ENCODE results near the gene TIMM9.

TIMM9 gene

DNA sequence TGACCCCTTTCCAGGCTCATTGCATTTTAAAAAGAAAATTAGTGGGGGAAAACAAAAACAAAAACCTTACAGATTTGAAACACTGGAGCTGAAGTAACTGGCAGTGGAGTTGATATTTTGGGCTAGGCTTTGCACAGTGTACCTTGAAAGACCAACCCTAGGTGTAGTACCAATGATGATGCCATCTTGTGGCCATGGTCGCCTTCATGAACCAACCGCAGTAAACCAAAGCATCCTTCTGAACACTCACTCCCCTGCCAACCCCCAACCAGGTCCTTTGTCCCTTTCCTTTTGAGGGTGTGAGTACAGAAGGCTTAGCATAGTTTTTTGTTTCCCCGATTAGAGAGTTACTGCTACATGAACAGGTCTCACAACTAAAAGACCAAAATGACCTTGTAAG lies 25.7 kb downstream of the TIMM9 start:
- Histone ChIP-seq H3K9me2 (replicated peaks; ENCODE audit: low read depth, low read length) (no peaks in the 10 kb centered on the region), H3F3A (ENCODE audit: low read depth) (no peaks in the 10 kb centered on the region), H3K9me3 (ENCODE audit: insufficient read depth, low read depth, low read length) (no peaks in the 10 kb centered on the region), H4K20me1 (ENCODE audit: insufficient read depth, low read length, poor library complexity, severe bottlenecking) (no peaks in the 10 kb centered on the region), H3K27me3 (ENCODE audit: insufficient read depth, low read length, poor library complexity, severe bottlenecking) (no peaks in the 10 kb centered on the region), H3K4me1 (ENCODE audit: insufficient read depth, low read length, poor library complexity, severe bottlenecking) (no peaks in the 10 kb centered on the region), H3K9ac (ENCODE audit: low read depth, low read length, poor library complexity, severe bottlenecking) (no peak overlapping the region), H3K36me3 (ENCODE audit: insufficient read depth, low read length) (no peaks in the 10 kb centered on the region), H2AFZ (ENCODE audit: low read length) (no peak overlapping the region), H3K79me2 (ENCODE audit: insufficient read depth, low read length) (no peaks in the 10 kb centered on the region), H3K4me3 (ENCODE audit: low read length, poor library complexity, severe bottlenecking) (no peak overlapping the region), H3K4me2 (ENCODE audit: low read depth, low read length, poor library complexity, severe bottlenecking) (no peak overlapping the region)
- no peak for TF ChIP-seq EZH2phosphoT487 (IDR thresholded peaks at IDR 0.05; ENCODE audit: borderline replicate concordance)
- TF ChIP-seq, protein P1, sequence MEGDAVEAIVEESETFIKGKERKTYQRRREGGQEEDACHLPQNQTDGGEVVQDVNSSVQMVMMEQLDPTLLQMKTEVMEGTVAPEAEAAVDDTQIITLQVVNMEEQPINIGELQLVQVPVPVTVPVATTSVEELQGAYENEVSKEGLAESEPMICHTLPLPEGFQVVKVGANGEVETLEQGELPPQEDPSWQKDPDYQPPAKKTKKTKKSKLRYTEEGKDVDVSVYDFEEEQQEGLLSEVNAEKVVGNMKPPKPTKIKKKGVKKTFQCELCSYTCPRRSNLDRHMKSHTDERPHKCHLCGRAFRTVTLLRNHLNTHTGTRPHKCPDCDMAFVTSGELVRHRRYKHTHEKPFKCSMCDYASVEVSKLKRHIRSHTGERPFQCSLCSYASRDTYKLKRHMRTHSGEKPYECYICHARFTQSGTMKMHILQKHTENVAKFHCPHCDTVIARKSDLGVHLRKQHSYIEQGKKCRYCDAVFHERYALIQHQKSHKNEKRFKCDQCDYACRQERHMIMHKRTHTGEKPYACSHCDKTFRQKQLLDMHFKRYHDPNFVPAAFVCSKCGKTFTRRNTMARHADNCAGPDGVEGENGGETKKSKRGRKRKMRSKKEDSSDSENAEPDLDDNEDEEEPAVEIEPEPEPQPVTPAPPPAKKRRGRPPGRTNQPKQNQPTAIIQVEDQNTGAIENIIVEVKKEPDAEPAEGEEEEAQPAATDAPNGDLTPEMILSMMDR (conservative IDR thresholded peaks at IDR 0.05; ENCODE audit: low read length) = peak; percentile 43

DNA sequence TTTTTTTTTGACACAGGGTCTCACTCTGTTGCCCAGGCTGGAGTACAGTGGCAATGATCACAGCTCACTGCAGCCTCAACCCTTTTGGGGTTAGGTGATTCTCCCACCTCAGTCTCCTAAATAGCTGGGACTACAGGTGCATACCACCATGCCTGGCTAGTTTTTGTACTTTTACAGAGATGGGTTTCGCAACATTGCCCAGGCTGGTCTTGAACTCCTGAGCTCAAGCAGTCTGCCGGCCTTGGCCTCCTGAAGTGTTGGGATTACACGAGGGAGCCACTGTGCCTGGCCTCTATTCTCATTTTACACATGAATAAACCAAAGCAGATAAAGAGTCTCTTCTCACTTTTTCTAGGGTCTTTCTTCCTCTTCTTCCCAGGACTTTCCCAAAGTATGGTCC lies 28.4 kb downstream of the TIMM9 start:
- Histone ChIP-seq H3F3A (ENCODE audit: low read depth) (no peaks in the 10 kb centered on the region), H3K9ac (ENCODE audit: low read depth, low read length, poor library complexity, severe bottlenecking) (no peak overlapping the region), H2AFZ (ENCODE audit: low read length) (no peak overlapping the region), H3K9me3 (ENCODE audit: insufficient read depth, low read depth, low read length) (no peaks in the 10 kb centered on the region), H3K4me2 (ENCODE audit: low read depth, low read length, poor library complexity, severe bottlenecking) (no peak overlapping the region), H3K36me3 (ENCODE audit: insufficient read depth, low read length) (no peaks in the 10 kb centered on the region), H3K4me3 (ENCODE audit: low read length, poor library complexity, severe bottlenecking) (no peak overlapping the region), H3K9me2 (replicated peaks; ENCODE audit: low read depth, low read length) (no peaks in the 10 kb centered on the region), H3K4me1 (ENCODE audit: insufficient read depth, low read length, poor library complexity, severe bottlenecking) (no peaks in the 10 kb centered on the region), H4K20me1 (ENCODE audit: insufficient read depth, low read length, poor library complexity, severe bottlenecking) (no peaks in the 10 kb centered on the region), H3K79me2 (ENCODE audit: insufficient read depth, low read length) (no peaks in the 10 kb centered on the region), H3K27me3 (ENCODE audit: insufficient read depth, low read length, poor library complexity, severe bottlenecking) (no peaks in the 10 kb centered on the region)
- TF ChIP-seq, protein P1 (conservative IDR thresholded peaks at IDR 0.05; ENCODE audit: low read length) = no peak
- no peak for TF ChIP-seq EZH2phosphoT487 (IDR thresholded peaks at IDR 0.05; ENCODE audit: borderline replicate concordance)

DNA sequence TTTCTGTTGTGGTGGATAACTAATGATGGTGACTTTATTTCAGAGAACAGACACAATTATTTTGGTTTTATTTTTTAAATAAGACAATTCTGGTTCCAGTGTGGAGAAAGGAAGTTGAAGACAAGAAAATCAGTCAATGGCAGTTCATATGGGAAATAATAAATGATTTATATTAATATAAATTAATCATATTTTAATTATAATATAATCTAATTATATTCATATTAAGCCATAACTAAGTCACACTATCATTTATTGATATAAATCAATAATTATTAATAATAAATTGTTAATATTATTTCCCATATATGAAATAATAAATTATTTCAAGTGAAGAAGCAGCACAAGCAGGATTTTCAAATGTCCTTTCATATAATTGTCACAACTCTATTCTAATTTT lies 28.8 kb downstream of the TIMM9 start:
- H3K9me2 ChIP-seq (replicated peaks; ENCODE audit: low read depth, low read length) = no peaks in the 10 kb centered on the region
- no peak overlapping the region for H3K4me3 ChIP-seq (ENCODE audit: low read length, poor library complexity, severe bottlenecking)
- H3K36me3 ChIP-seq (ENCODE audit: insufficient read depth, low read length) = no peaks in the 10 kb centered on the region
- H3K4me2 ChIP-seq (ENCODE audit: low read depth, low read length, poor library complexity, severe bottlenecking) = no peak overlapping the region
- H2AFZ ChIP-seq (ENCODE audit: low read length) = no peak overlapping the region
- H4K20me1 ChIP-seq (ENCODE audit: insufficient read depth, low read length, poor library complexity, severe bottlenecking) = no peaks in the 10 kb centered on the region
- TF ChIP-seq, protein P1 (conservative IDR thresholded peaks at IDR 0.05; ENCODE audit: low read length) = no peak
- TF ChIP-seq EZH2phosphoT487 (IDR thresholded peaks at IDR 0.05; ENCODE audit: borderline replicate concordance) = no peak
- no peaks in the 10 kb centered on the region for H3K4me1 ChIP-seq (ENCODE audit: insufficient read depth, low read length, poor library complexity, severe bottlenecking)
- H3K79me2 ChIP-seq (ENCODE audit: insufficient read depth, low read length) = no peaks in the 10 kb centered on the region
- no peaks in the 10 kb centered on the region for H3K27me3 ChIP-seq (ENCODE audit: insufficient read depth, low read length, poor library complexity, severe bottlenecking)
- H3K9ac ChIP-seq (ENCODE audit: low read depth, low read length, poor library complexity, severe bottlenecking) = no peak overlapping the region
- H3F3A ChIP-seq (ENCODE audit: low read depth) = no peaks in the 10 kb centered on the region
- no peaks in the 10 kb centered on the region for H3K9me3 ChIP-seq (ENCODE audit: insufficient read depth, low read depth, low read length)

Measured in Loucy (cell line).